Tibial artery (tissue), 4 donors: ENCODE results near the gene SNRK.

Source experiments
- DNase-seq, 2 donors: peaks; one replicate each; pipeline ENCODE4 v3.0.0-alpha.2; 2019
- H3K27ac ChIP-seq, 2 donors: fragments of 200-600 bp; sonication (generic) in 1 of 2; 1 replicate in 1 of 2; 2 replicates in 1 of 2; pipeline ENCODE4 v1.5.1; 2018 to 2019; ENCODE audit warnings: mild to moderate bottlenecking in 1 of 2
- H3K27me3 ChIP-seq, 2 donors: fragments of 200-600 bp; sonication (generic) in 1 of 2; one replicate each; pipeline versions ENCODE4 v1.5.1 to v1.6.0; 2016 to 2019
- H3K36me3 ChIP-seq, 3 donors: fragments of 200-600 bp; sonication (generic) in 2 of 3; one replicate each; pipeline ENCODE4 v1.5.1; 2016 to 2019; ENCODE audit warnings: mild to moderate bottlenecking in 2 of 3
- H3K4me1 ChIP-seq, 4 donors: fragments of 200-600 bp; sonication (generic) in 2 of 4; 1 replicate in 3 of 4; 2 replicates in 1 of 4; pipeline ENCODE4 v1.5.1; 2016 to 2019
- H3K4me3 ChIP-seq, 2 donors: fragments of 200-600 bp; sonication (generic) in 1 of 2; 1 replicate in 1 of 2; 2 replicates in 1 of 2; pipeline ENCODE4 v1.5.1; 2018 to 2019; ENCODE audit warnings: mild to moderate bottlenecking in 2 of 2
- H3K9me3 ChIP-seq, 3 donors: fragments of 200-600 bp; sonication (generic) in 1 of 3; one replicate each; pipeline ENCODE4 v1.5.1; 2016 to 2019
- intact Hi-C: fragments of 100-400 bp; cut with DNase I; formaldehyde crosslinking; loops from one replicate; pipeline ENCODE4 v1.15.0; 2023; ENCODE audit warnings: low total_unique reads
- TF ChIP-seq, protein P1 (sequence below), 2 experiments: fragments of 200-600 bp in 1 of 2; fragments of 450-650 bp in 1 of 2; IDR thresholded peaks; one replicate each; pipeline ENCODE4 v1.5.1; 2017 to 2019; ENCODE audit warnings: antibody characterized with exemption in 2 of 2, mild to moderate bottlenecking in 1 of 2, moderate library complexity in 1 of 2

Gene SNRK

DNA sequence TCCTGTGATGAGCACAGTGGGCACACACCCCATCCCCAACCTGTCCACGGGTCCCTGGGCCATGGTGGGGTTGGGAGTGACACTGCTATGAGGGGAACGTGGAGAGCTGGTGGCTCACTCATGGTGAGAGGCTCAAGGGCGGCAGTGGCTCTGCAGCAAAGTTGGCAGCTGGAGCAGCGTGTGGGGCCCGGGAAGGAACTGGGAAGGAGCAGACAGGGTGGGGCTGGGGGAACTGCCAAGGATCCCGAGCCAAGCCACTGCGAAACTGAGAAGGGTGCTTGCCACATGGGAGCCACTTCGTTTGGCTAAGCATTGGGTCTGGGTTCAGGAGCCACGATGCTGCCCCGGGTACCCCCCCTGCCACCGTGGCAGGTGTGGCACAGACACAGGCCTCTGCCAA, 80.1 kb downstream of the SNRK start:
- TF ChIP-seq, protein P1, sequence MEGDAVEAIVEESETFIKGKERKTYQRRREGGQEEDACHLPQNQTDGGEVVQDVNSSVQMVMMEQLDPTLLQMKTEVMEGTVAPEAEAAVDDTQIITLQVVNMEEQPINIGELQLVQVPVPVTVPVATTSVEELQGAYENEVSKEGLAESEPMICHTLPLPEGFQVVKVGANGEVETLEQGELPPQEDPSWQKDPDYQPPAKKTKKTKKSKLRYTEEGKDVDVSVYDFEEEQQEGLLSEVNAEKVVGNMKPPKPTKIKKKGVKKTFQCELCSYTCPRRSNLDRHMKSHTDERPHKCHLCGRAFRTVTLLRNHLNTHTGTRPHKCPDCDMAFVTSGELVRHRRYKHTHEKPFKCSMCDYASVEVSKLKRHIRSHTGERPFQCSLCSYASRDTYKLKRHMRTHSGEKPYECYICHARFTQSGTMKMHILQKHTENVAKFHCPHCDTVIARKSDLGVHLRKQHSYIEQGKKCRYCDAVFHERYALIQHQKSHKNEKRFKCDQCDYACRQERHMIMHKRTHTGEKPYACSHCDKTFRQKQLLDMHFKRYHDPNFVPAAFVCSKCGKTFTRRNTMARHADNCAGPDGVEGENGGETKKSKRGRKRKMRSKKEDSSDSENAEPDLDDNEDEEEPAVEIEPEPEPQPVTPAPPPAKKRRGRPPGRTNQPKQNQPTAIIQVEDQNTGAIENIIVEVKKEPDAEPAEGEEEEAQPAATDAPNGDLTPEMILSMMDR (IDR thresholded peaks at IDR 0.05): no peak
- Histone ChIP-seq H3K27me3 (no peaks in the 10 kb centered on the region), H3K9me3 (no peaks in the 10 kb centered on the region), H3K4me1 (peaks cover 0 to 12% (median 6%) of the 10 kb centered on the region in 4 donors), H3K4me3 (no peak overlapping the region), H3K36me3 (peaks cover 0 to 25% (median 8%) of the 10 kb centered on the region in 3 donors), H3K27ac (no peak overlapping the region)
- DNase-seq: no peak
- intact Hi-C loops: no loop called here

DNA sequence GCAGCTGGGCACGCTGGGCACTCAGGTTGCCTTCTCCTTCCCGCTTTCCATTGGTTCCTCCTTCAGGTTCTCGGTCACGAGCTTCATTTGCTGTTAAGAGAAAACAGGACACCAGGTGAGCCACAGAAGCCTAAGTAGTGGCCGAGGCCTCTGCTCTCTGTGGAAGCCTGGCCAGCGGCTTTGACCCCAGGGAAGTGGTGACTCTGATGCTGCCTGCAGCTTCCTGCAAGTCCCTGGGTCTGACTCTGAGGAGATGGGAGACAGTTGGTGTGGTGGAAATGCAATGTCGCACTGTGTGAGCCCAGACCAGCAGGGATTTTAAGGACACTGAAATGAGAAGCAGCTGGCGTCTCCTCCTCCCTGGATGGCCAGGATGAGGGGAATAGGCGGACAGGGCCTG, 80.5 kb downstream of the SNRK start:
- TF ChIP-seq, protein P1 (IDR thresholded peaks at IDR 0.05): no peak
- Histone ChIP-seq H3K9me3 (no peaks in the 10 kb centered on the region), H3K27me3 (no peaks in the 10 kb centered on the region), H3K4me1 (peaks cover 0 to 12% (median 6%) of the 10 kb centered on the region in 4 donors), H3K4me3 (no peak overlapping the region), H3K27ac (no peak overlapping the region), H3K36me3 (peaks cover 0 to 25% (median 8%) of the 10 kb centered on the region in 3 donors)
- DNase-seq: no peak
- intact Hi-C loops: no loop called here

DNA sequence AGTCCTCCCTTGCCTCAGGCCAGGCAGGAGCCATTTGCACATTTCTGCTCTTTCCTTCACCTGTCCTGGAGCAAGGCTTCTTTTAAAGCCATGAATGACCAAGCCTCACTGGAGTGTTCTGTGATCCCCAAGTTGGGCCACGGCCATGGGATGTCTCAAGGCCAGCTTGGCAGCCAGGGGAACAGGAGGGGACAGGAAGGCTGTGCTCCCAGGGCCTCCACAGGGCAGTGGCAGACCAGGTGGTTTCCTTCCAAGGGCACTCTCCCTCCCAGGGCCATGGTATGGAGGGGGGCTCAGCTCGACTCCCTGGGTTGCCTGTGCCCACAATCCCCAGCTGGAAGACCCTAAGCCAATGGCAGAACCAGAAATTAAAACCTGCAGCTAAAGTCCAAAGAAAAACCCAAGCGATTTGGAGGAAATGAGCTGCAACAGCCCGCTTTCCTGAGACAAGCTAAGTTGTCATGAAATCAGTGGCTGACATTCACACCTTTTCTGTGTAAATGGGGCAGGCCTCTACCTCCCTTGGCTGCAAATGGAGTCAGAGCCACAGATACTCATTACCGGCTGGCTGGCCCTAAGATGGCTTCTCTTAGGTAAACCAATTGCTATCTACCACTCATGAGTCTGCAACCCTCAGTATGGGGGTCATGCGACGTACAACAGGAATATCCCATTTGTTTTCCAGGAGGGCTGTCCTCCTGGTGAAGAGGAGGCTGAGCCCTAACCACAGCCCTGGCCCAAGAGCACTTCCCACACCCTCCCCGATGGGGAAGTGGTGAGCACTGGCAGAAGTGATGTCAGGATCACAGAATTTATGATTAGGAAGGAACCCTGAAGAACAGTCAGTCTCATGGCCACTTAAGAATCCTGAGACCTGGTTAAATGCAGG, 83.3 kb downstream of the SNRK start:
- intact Hi-C loops: no loop called here
- H3K4me3 ChIP-seq: no peak overlapping the region
- no peak for DNase-seq
- H3K4me1 ChIP-seq: peaks cover 0 to 12% (median 6%) of the 10 kb centered on the region in 4 donors
- no peaks in the 10 kb centered on the region for H3K9me3 ChIP-seq
- no peak overlapping the region for H3K27ac ChIP-seq
- H3K36me3 ChIP-seq: peaks cover 0 to 23% (median 8%) of the 10 kb centered on the region in 3 donors
- TF ChIP-seq, protein P1 (IDR thresholded peaks at IDR 0.05): no peak
- no peaks in the 10 kb centered on the region for H3K27me3 ChIP-seq

DNA sequence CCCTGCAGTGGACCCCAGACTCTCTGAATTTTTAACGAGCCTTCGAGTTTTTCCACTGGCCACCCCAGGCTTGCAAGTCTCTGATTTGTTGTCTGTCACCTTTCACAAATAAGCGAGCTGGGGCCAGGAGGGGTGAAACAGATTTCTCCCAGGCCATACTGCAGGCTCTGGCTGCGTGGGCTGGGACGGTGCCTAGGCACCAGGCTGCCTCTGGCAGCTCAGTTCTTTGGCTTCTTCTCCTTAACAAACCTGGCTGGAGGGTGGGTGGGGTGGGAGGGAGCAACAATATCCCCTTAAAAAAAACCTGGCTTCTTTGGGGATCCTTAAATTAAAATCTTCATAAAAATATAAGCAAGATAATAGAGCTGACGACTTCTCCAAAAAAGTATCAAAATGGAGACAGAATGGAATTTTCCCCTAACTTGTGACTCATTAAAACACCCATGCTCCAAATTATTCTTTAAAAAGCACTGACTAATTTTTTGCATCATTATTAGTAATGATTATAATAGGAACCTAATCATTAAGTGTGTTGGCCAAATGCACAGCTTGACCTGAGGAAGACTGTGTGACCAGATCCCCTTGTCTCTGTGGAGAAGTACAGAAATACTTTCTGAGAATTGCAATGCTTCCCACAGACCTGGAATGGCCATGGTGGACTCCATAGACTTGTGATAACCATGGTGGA, 84.1 kb downstream of the SNRK start:
- Histone ChIP-seq H3K36me3 (peaks cover 0 to 15% (median 7%) of the 10 kb centered on the region in 3 donors), H3K9me3 (no peaks in the 10 kb centered on the region), H3K27me3 (no peaks in the 10 kb centered on the region), H3K4me3 (no peak overlapping the region), H3K4me1 (peaks cover 0 to 12% (median 6%) of the 10 kb centered on the region in 4 donors), H3K27ac (no peak overlapping the region)
- intact Hi-C loops: no loop called here
- TF ChIP-seq, protein P1 (IDR thresholded peaks at IDR 0.05): no peak
- no peak for DNase-seq

DNA sequence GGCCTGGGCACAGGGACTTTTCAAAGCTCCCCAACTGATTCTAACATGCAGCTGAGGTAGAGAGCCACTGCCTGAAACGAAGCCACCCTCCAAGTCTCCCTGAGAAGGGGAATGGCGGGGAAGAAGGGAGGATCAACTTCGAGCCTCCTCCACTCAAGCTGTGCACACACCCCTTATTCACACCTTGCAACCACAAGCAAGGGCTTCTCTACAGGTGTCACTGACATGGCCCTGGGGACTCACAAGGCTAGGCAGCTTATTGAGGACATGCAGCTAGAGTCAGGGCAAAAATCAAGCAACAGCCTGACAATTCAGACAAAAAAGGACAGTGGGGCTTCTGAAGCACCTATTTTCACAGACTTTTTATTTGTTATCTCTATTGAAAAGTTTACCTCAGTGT, 85.2 kb downstream of the SNRK start:
- no peak overlapping the region for H3K27ac ChIP-seq
- intact Hi-C loops: no loop called here

More for the DNA sequence above, 85.2 kb downstream of the SNRK start:
- TF ChIP-seq, protein P1 (IDR thresholded peaks at IDR 0.05): no peak
- Histone ChIP-seq H3K9me3 (no peaks in the 10 kb centered on the region), H3K4me3 (no peak overlapping the region), H3K27me3 (no peaks in the 10 kb centered on the region), H3K36me3 (peaks cover 0 to 4% (median 0%) of the 10 kb centered on the region in 3 donors), H3K4me1 (peaks cover 0 to 7% (median 4%) of the 10 kb centered on the region in 4 donors)
- no peak for DNase-seq
